ENCODE measurements around the gene SLC26A11.
"Not testable (repeated sequence)": the region's sequence is repeated elsewhere in the genome, so short reads cannot be mapped to it uniquely, and the experiment has no call there.

SLC26A11 gene

GRCh38 chr17:80245566-80246265 is 25.5 kb downstream of the SLC26A11 start:
- no peak for DNase-seq

- no peak for DNase-seq
Measured at GRCh38 chr17:80246266-80246681, 26.0 kb downstream of the SLC26A11 start.

DNA sequence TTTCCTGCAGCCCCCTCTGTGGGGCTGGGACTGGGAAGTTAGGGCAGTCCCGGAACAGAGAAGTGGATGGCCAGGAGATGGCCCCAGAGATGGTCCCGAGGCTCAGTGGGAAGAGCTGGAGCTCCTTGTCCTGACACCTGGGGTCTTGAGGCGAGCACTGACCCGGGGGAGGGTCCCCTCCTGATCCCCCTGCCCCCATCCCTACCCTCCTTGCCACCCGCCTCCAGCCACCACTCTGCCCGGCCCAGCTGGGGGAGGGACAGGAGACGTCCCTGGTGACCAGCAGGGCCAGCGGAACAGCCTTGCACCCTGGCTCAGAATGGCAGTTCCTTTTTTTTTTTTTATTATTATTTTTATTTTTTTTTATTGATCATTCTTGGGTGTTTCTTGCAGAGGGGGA is 26.5 kb downstream of the SLC26A11 start:
- DNase-seq: no peak

DNA sequence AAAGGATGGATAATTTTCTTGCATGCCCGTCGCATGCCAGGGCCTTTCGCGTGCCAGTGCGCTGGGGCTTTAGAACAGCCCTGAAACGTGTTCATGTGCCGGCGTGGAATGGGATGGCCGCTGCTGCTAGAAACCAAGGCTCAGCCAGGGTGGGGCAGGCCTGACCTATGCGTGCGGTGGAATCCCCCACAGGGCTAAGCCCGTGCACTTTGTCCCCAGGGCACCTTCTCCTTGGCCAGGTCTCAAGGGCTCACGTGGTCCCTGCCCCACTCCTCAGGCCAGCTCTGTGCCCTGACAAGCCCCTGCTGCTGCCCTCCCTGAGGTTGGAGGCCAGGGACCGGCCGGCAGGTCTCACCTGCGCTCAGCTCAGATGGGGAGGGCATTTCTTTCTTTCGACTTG is 27.3 kb downstream of the SLC26A11 start:
- no peak for DNase-seq

- DNase-seq: no peak
Measured at GRCh38 chr17:80248001-80248893, 28.0 kb downstream of the SLC26A11 start.

DNA sequence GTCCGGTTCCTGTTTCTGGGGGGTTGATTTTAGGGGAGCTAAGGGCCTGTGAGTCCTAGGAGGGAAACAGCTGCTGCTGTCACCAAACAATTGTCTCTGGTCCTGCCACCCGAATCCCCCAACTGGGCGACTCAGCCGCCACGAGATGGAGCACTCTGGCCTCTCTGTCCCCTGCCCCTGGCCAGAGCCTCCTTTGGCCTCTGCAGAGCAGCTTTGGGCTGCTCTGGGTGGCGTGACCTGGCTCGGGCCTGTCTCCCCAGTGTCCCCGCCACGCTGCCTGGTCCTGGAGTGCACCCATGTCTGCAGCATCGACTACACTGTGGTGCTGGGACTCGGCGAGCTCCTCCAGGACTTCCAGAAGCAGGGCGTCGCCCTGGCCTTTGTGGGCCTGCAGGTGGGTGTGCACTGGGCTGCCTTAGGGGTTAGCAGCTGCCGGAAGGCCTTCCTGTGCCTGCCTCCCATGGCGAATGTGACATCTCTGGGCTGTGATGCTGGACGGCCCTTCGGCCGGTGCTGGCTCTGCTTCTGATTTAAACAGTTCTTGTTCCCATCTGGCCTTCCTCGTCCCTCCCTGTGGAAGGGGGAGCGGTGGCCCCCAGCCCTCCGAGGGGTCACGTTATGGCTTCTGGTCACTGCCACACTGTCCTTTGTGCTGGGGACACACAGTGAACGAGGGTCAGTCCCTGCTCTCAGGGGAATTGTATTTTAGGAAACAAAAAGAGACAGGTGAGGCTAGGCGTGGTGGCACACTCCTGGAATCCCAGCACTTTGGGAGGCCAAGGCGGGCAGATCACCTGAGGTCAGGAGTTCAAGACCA is 28.9 kb downstream of the SLC26A11 start:
- no peak for DNase-seq

GRCh38 chr17:80251966-80252365 is 31.7 kb downstream of the SLC26A11 start:
- DNase-seq: no peak

DNA sequence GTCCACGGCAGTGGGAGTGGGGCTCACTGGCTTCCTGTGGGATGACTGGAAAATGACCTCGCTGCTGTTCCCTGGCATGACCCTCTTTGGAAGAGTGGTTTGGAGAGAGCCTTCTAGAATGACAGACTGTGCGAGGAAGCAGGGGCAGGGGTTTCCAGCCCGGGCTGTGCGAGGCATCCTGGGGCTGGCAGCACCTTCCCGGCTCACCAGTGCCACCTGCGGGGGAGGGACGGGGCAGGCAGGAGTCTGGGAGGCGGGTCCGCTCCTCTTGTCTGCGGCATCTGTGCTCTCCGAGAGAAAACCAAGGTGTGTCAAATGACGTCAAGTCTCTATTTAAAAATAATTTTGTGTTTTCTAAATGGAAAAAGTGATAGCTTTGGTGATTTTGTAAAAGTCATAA is 32.6 kb downstream of the SLC26A11 start:
- no peak for DNase-seq

- no peak for DNase-seq
Measured at GRCh38 chr17:80253631-80254395, 33.6 kb downstream of the SLC26A11 start.

GRCh38 chr17:80254396-80255251 is 34.4 kb downstream of the SLC26A11 start:
- peak; percentile 21 for DNase-seq

- no peak for DNase-seq
Measured at GRCh38 chr17:80256034-80256350, 35.8 kb downstream of the SLC26A11 start.

GRCh38 chr17:80257716-80258213 is 37.5 kb downstream of the SLC26A11 start:
- no peak for DNase-seq

DNA sequence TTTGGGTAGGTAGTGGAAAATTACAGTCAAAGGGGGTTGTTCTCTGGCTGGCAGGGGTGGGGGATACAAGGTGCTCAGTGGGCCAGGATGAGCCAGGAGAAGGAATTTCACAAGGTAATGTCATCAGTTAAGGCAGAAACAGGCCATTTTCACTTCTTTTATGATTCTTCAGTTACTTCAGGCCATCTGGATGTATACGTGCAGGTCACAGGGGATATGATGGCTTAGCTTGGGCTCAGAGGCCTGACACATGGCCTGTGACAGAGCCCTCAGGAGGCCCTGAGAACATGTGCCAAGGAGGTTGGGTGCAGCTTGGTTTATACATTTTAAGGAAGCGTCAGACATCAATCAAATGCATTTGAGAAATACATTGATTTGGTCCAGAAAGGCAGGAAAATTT is 38.1 kb downstream of the SLC26A11 start:
- not testable (repeated sequence) for DNase-seq

DNA sequence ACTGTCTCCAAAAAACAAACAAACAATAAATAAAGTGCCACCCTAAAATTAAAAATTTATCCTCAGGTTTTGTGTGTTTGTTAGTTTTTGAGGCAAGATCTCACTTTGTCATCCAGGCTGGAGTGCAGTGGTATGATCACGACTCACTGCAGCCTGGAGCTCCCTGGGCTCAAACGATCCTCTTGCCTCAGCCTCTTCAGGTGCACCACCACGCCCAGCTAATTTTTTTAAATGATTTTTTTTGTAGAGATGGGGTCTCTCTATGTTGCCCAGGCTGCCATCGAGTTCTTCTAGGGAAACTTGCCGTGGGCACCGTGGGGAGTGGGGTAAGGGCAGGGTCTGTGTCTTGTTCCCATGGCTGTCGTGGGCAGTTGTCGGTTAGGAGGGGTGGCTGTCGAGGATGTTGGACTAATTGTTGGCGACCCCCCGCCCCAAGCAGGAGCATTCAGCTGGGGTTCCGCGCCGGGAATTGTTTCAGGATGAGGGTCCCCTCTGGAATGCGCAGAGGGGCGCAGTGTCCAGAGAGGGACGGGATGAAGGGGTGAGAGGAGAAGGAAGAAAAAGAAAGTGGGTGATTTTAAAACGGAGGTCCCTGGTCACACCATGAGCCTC is 39.3 kb downstream of the SLC26A11 start:
- no peak for DNase-seq

DNA sequence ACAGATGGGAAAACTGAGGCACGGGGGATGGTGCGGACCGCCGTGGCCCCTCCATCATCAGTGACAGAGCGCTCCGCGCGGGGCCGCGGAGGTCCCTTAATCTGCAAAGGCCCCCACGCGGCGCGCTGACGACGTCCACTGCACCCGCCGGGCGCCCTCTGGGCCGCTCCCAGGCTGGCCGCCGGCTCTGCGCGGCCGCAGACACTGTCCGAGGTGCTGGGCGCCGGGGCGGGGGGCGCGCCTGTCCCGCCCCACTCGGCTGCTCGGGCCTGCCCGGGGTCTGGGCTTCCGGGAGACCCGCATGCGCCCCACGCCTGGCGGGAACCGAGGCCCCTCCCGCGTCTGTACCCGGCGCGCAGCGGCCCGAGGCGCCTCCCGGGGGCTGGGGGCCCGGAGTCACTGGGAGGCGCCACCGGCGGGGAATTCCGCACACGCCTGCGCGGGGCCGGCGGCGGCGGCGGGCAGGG is 39.9 kb downstream of the SLC26A11 start:
- DNase-seq: peak; percentile 77

GRCh38 chr17:80260791-80261158 is 40.5 kb downstream of the SLC26A11 start, which contains the start of gene RNF213:
TSS of gene RNF213 (plus strand) at chr17:80260852. CDS start at chr17:80263682, 2,830 bp downstream.
- peak; percentile 73 for DNase-seq

GRCh38 chr17:80261159-80261894 is 41.1 kb downstream of the SLC26A11 start:
- peak; percentile 78 for DNase-seq

- no peak for DNase-seq
Measured at GRCh38 chr17:80261895-80262279, 41.7 kb downstream of the SLC26A11 start.

- no peak for DNase-seq
Measured at GRCh38 chr17:80262291-80262690, 42.1 kb downstream of the SLC26A11 start.

DNA sequence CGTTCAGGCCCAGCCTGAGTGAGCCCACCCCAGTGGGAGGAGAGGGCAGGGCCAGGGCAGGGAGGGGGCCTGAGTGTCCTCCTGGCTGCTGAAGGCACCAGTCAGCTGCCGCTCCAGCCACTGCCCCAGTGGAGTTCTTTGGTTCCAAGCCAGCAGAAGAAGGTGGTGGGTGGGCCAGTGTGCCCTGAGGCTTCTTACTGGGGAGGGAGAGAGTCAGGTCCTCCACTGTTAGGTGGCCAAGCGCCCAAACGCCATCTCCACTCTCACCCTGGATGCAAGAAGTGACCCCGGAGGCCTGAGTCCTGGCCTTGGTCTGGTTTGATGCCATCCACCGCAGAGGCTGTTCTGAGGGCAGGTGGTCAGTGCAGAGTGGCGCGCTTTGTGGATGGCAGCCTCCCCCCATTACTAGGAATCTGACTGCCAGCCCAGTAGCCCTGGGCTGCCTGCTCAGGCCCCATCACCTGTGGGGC is 42.6 kb downstream of the SLC26A11 start:
- no peak for DNase-seq

Measured in NCI-H146 (cell line).